Activated CD4-positive, alpha-beta T cell treated with anti-CD3 and anti-CD28 coated beads, Interleukin-2, amount 50 U/mL, for 48 hours (primary cell): ENCODE results near the gene MYLK.

Experiments used
- DNase-seq, 2 experiments: peaks; one replicate each; pipeline ENCODE4 v3.0.0-alpha.2; 2020

MYLK gene

DNA sequence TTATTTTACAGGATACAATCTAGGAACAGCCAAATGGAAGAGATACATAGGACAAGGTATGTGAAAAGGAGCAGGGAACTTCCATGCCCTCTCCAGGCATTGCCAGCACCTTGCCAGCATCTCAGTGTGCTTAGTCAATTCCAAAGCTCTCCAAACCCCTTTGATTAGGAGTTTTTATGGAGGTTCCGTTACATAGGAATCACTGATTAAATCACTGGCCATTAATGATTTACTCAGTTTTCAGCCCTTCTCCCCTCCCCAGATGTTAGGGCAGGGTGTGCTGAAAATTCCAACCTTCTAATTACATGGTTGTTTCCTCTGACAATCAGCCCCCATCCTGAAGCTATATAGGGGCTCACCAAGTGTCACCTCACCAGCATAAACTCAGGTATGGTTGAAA is 11.5 kb downstream of the MYLK start:
- no peak for DNase-seq

- no peak for DNase-seq
Measured at GRCh38 chr3:123871946-123872345, 12.2 kb downstream of the MYLK start.

- no peak for DNase-seq
Measured at GRCh38 chr3:123870033-123870432, 14.1 kb downstream of the MYLK start.

- no peak for DNase-seq
Measured at GRCh38 chr3:123869165-123869564, 15.0 kb downstream of the MYLK start.

DNA sequence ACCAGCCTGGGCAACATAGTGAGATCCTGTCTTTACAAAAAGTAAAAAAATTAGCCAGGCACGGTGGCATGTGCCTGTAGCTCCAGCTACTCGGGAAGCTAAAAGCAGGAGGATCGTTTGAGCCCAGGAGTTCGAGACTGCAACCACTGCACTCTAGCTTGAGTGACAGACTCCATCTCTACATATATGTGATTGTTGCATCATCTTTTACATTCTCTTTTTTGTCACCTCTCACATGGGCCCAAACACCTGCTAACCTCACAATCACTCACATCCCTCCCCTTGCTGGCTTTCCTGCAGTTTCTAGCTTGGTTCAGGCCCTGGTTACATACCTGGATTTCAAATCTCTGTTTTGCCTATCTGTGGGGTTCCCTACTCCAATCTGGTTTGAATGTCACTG is 19.4 kb downstream of the MYLK start:
- DNase-seq: no peak

DNA sequence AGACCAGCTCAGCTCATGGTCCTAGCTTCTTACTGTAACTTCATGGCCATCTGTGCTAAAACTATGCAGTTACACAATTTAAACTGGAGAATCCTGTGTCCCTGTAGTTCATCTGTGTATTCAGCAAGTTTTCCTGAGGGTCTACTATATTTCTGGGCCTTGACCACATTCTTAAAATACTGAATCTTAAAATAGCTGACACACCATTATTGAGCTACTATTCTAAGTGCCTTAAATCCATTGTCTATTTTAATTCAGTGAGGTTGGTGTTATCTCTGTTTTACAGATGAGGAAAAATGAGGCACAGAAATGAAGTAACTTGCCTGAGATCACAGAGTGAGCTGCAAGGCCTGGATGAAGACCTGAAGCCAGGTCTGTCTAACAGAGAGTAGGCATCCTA is 22.0 kb downstream of the MYLK start:
- DNase-seq: no peak

- no peak for DNase-seq
Measured at GRCh38 chr3:123861081-123861836, 22.9 kb downstream of the MYLK start.

- DNase-seq: no peak
Measured at GRCh38 chr3:123859177-123859576, 25.0 kb downstream of the MYLK start.

DNA sequence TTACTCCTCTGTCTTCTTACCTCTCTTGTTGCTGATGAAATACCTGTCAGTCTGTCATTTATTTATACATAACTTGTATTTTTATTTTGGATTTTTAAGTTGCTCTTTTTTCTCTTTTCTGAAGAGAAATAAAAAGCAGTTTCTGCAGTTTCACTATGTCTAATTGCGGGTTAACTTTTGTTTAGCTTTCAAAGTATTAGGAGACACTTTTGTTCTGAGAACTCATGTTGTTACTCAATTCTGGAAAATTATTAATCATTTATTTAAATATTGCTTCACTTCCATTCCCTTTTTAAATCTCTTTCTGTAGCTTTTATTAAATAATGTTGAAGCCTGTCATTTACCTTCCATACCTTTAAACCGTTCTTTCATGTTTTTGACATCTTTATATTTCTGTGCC is 29.2 kb downstream of the MYLK start:
- no peak for DNase-seq

DNA sequence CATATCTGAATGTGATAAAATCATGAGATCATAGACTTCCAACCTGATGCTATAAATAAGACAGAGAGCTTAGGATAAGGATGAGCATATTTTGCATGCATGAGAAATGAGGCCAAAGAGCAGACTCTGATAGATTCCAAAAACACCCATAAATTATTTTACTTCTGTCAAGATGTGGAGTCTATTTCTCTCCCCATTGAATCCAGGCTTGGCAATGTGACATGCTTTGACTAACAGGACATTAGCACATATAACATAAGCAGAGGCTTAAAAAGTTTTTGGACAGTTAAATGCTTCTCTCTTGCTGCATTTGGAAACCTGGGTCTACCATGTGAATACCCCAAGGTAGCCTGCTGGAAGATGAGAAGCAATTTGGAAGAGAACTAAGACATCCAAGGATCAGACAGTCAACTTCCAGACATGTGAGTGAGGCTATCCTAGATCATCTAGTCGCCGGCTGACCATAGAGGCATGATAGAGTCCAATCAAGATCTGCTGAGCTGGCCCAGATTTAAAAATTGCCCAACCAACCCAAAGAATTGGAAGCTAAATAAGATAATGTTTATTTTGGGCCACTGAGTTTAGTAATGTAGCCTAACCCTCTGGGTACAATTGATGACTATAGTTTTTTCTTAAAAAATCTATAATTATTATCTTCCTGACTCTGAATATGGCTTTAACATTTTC is 30.3 kb downstream of the MYLK start:
- no peak for DNase-seq

DNA sequence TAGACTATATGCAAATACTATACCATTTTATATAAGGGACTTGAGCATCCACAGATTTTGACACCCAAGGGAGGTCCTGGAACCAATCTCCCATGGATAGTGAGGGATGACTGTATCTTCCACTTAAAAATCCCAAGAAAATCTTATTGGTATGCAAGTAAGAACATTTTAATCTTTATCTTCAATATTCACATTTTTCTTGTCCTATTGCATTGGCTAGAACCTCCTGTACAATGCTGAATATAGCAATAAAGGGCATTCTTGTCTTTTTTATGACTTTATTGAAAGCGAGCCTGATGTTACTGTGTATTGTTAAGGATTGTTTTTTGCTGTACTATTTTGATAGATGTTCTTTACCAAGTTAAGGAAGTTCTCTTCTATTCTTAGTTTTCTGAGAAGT is 36.9 kb downstream of the MYLK start:
- DNase-seq: no peak

DNA sequence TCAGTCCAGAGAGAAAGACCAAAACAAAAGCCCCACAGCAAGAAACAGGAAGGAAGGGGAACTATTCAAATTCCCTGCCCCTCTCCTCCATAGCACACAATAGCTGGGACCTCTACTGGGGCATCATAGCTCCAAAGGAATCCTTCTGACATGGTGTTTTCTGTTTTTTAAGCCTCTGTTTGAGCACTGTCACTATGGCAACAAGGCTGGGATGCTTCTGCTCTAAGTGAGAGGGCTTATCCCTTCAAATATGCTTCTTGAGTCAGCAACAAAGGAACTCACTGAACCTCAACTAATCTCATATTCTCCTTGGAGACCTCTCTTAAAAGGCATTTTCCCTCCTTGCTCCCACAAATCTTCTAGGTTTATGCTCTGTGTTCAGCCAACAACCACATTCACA is 40.5 kb downstream of the MYLK start:
- DNase-seq: no peak

- DNase-seq: no peak
Measured at GRCh38 chr3:123842711-123843110, 41.4 kb downstream of the MYLK start.

GRCh38 chr3:123841476-123842238 is 42.5 kb downstream of the MYLK start:
- DNase-seq: no peak

GRCh38 chr3:123840961-123841360 is 43.2 kb downstream of the MYLK start:
- no peak for DNase-seq

- no peak for DNase-seq
Measured at GRCh38 chr3:123837858-123838257, 46.3 kb downstream of the MYLK start.

DNA sequence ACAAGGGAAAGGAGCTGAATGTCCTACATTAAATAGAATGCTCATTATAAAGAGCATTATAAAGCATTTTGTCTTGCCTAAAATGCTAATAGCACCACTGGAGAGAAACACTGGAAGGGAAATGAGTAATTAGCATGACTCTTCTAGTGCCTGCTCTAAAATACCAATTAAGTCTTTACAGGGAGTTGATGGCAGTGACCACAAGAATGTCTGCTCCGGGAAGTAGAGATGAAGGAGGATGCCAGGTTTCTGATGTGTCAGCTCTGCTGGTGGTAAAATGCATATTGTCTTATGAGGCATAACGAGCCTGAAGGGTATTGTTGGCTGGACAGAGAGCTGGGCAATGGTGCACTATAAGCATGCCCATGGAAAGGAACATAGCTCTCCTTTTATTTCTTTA is 49.5 kb downstream of the MYLK start:
- no peak for DNase-seq

DNA sequence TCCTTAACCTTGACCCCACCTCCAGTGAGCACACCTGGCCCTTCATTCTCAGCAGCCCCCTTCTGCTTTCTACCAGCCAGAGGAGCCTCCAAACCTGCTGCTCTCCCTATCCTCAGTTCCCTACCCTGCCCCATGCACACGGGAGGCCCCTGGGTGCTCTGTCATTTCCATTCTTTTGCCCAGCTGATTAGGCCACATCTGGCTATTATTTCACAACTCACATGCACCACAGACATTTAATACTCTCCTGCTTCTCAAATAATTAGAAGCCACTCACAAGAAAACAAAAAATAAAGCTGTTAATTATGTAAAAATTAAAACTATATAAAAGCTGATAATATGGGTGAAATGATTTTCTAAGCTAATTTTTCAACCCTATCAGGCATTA is 50.7 kb downstream of the MYLK start:
- no peak for DNase-seq

DNA sequence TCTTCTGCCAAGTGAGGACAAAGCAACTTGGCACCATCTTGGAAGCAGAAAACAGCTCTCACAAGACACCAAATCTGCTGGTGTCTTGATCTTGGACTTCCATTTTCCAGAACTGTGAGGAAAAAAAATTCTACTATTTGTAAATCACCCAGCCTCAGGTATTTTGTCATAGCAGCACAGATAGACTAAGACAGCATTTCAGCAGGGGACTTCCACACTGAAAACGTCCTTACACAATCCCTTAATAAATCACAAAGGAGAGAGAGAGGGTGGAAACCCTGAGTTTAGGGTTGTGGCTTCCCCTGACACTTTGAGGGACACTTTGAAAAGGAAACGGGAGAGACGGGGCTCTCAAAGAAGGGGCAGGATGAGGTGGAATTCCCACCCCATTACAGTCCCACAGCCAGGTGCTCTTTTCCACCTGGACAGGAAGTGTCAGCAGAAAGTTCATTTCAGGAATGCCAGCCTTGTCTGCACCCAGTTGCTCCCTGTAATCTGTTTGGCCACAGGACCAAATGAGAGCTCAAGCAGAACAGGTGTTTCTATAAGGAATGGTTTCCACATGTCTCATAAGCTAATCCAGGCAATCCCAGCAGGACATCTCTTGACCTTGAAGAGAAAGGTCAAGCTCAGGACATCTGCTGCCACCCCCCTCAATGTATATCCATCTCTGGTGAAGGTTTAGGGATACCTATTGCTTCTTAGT is 51.3 kb downstream of the MYLK start:
- DNase-seq: no peak

DNA sequence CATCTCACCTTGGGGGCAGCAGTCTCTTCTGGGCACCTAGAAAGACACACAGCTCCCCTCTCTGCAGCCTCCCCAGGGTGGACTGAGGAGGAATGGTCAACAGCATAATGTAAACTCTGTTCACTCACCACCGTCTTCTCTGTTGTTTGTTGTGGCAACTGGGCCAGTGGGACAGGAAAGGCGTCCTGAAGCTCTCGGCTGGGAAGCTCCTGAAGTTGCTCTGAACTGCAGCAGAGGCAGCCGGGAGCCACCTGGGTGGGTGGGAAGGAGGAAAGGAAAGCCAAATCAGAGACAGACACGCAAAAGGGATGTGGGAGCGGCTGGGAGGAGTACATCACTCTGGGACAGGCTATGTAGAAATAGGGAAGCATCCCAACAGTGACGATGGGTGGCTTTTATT is 52.7 kb downstream of the MYLK start:
- DNase-seq: no peak

- DNase-seq: no peak
Measured at GRCh38 chr3:123821920-123822319, 62.2 kb downstream of the MYLK start.

GRCh38 chr3:123819949-123820348 is 64.2 kb downstream of the MYLK start:
- DNase-seq: no peak

DNA sequence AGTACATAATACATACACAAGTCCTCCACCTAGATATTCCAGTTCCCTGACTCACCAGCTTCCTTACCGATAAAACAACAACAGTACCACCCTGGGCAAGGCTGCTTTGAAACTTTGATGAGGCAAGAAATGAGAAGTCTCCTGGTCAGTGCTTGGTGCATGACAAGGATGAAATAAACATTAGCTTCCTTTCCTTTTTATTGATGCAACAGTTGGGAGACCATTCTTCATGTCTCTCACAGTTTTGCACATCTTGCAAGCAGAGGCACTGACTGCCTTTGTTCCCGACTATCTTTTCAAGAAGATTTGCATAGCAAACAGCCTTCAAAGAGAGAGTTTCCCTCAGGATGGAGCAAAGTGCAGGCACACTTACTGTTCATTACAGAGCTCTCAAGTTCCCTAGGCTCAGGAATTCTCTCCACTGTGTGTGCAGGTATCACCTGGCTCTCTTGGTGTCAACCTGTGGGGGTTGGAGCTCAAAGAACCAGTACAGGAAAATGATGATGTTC is 65.2 kb downstream of the MYLK start:
- DNase-seq: no peak
